Measurements from ENCODE around the gene FNTB.
A peak's percentile ranks its signal among the peaks of the same experiment; 100 is the strongest.

Gene FNTB

GRCh38 chr14:65095633-65096205 lies 109.0 kb downstream of the FNTB start:
- TF ChIP-seq CTCF (IDR thresholded peaks at IDR 0.05), result no peak
- Histone ChIP-seq H3K27ac (peak overlapping the region; percentile 6 to 66), H3K4me3 (peak overlapping the region; percentile 19)
- DNase-seq (ENCODE audit: low spot score), result no peak

GRCh38 chr14:65096323-65097089 lies 109.8 kb downstream of the FNTB start:
- H3K4me3 ChIP-seq, result peak overlapping the region; percentile 18
- TF ChIP-seq CTCF (IDR thresholded peaks at IDR 0.05), result no peak
- peak overlapping the region; percentile 41 to 66 for H3K27ac ChIP-seq
- no peak for DNase-seq (ENCODE audit: low spot score)

- TF ChIP-seq CTCF (IDR thresholded peaks at IDR 0.05), result no peak
- no peak for DNase-seq (ENCODE audit: low spot score)
- H3K27ac ChIP-seq, result peak overlapping the region in 1 of 2 donors; percentile 13
- H3K4me3 ChIP-seq, result peak overlapping the region; percentile 25
Measured at GRCh38 chr14:65098586-65098985, 111.9 kb downstream of the FNTB start.

- Histone ChIP-seq H3K4me3 (peak overlapping the region; percentile 71), H3K27ac (peak overlapping the region in 1 of 2 donors; percentile 85)
- no peak for DNase-seq (ENCODE audit: low spot score)
- no peak for TF ChIP-seq CTCF (IDR thresholded peaks at IDR 0.05)
Measured at GRCh38 chr14:65100922-65101541, 114.3 kb downstream of the FNTB start.

- TF ChIP-seq CTCF (IDR thresholded peaks at IDR 0.05), result no peak
- no peak for DNase-seq (ENCODE audit: low spot score)
- H3K27ac ChIP-seq, result peak overlapping the region; percentile 84 to 85
Measured at GRCh38 chr14:65101631-65102440, 115.1 kb downstream of the FNTB start.

GRCh38 chr14:65102441-65103149 lies 115.9 kb downstream of the FNTB start, which contains the start of gene MAX:
MAX (minus strand) TSS chr14:65102517; CDS start chr14:65102339, 178 bp downstream.
- peak; percentile 100 for DNase-seq (ENCODE audit: low spot score)
- no peak for TF ChIP-seq CTCF (IDR thresholded peaks at IDR 0.05)
- H3K27ac ChIP-seq, result peak within 1 kb of the TSS; percentile 84 to 85
- H3K4me3 ChIP-seq, result peak within 1 kb of the TSS; percentile 72

More at GRCh38 chr14:65101631-65102440, 115.1 kb downstream of the FNTB start:
- H3K4me3 ChIP-seq, result peak overlapping the region; percentile 71

Data from coronary artery (tissue), 2 donors.